NCI-H82 (cell line): ENCODE measurements around the gene IL36B.
"Not testable (repeated sequence)": the region's sequence is repeated elsewhere in the genome, so short reads cannot be mapped to it uniquely, and the experiment has no call there.

Experiments used
- DNase-seq: peaks from one replicate; lab custom pipeline; 2025; lab: John Stamatoyannopoulos, UW

IL36B gene

GRCh38 chr2:113052396-113052917 is at the start of gene IL36B:
TSS of gene IL36B (minus strand) at chr2:113052867.
- no peak for DNase-seq

GRCh38 chr2:113102133-113102532 is 49.5 kb upstream of the IL36B start:
- DNase-seq: no peak

GRCh38 chr2:113098532-113098931 is 45.9 kb upstream of the IL36B start:
- DNase-seq: no peak

GRCh38 chr2:113098041-113098440 is 45.4 kb upstream of the IL36B start:
- no peak for DNase-seq

- DNase-seq: not testable (repeated sequence)
Measured at GRCh38 chr2:113096842-113097618, 44.4 kb upstream of the IL36B start.

- DNase-seq: not testable (repeated sequence)
Measured at GRCh38 chr2:113096306-113096705, 43.6 kb upstream of the IL36B start.

GRCh38 chr2:113093613-113093977 is 40.9 kb upstream of the IL36B start:
- DNase-seq: no peak

GRCh38 chr2:113092864-113093612 is 40.4 kb upstream of the IL36B start:
- no peak for DNase-seq

GRCh38 chr2:113091231-113091896 is 38.7 kb upstream of the IL36B start:
- no peak for DNase-seq

- DNase-seq: no peak
Measured at GRCh38 chr2:113089916-113090315, 37.2 kb upstream of the IL36B start.

GRCh38 chr2:113088213-113088992 is 35.7 kb upstream of the IL36B start:
- no peak for DNase-seq

GRCh38 chr2:113085542-113085941 is 32.9 kb upstream of the IL36B start:
- no peak for DNase-seq

- DNase-seq: peak; percentile 51
Measured at GRCh38 chr2:113084249-113085000, 31.8 kb upstream of the IL36B start.

GRCh38 chr2:113083296-113083695 is 30.6 kb upstream of the IL36B start:
- DNase-seq: no peak

- no peak for DNase-seq
Measured at GRCh38 chr2:113081488-113082210, 29.0 kb upstream of the IL36B start.

GRCh38 chr2:113080134-113080533 is 27.5 kb upstream of the IL36B start:
- DNase-seq: peak; percentile 81

- DNase-seq: no peak
Measured at GRCh38 chr2:113079131-113079530, 26.5 kb upstream of the IL36B start.

GRCh38 chr2:113078350-113078839 is 25.7 kb upstream of the IL36B start:
- no peak for DNase-seq

- no peak for DNase-seq
Measured at GRCh38 chr2:113077921-113078320, 25.3 kb upstream of the IL36B start.
